Memory B cell (primary cell): ENCODE results near the gene TECRL.

Experiments
- ATAC-seq: fragments of 150-1000 bp; cut with Tn5 transposase; 2 replicates; pipeline ENCODE4 v1.10.0; 2021; ENCODE audit warnings: low read depth, mild to moderate bottlenecking, moderate library complexity
- DNase-seq, 2 donors: peaks; one replicate each; pipeline ENCODE4 v3.0.0; 2022; ENCODE audit warnings: low spot score in 2 of 2
- H3K27ac Mint-ChIP-seq: one replicate; pipeline ENCODE4 v1.8.0; 2022; ENCODE audit warnings: mild to moderate bottlenecking, moderate library complexity, mixed read lengths
- H3K27me3 Mint-ChIP-seq: one replicate; pipeline ENCODE4 v1.8.0; 2022; ENCODE audit warnings: mixed read lengths
- H3K36me3 Mint-ChIP-seq: one replicate; pipeline ENCODE4 v1.8.0; 2022; ENCODE audit warnings: mild to moderate bottlenecking, mixed read lengths
- H3K4me1 Mint-ChIP-seq: one replicate; pipeline ENCODE4 v1.8.0; 2022; ENCODE audit warnings: mixed read lengths
- H3K4me3 Mint-ChIP-seq: one replicate; pipeline ENCODE4 v1.8.0; 2022; ENCODE audit warnings: mild to moderate bottlenecking, moderate library complexity, mixed read lengths
- H3K9me3 Mint-ChIP-seq: one replicate; pipeline ENCODE4 v1.8.0; 2022; ENCODE audit warnings: mixed read lengths

TECRL gene

GRCh38 chr4:64409300-64409699 is at the start of gene TECRL:
Gene TECRL (minus strand): TSS chr4:64409450. CDS start chr4:64409351, 99 bp downstream.
- no peaks in the 10 kb centered on the region for H3K27me3 Mint-ChIP-seq
- DNase-seq, result no peak
- ATAC-seq, result no peak
- H3K4me1 Mint-ChIP-seq, result no peaks in the 10 kb centered on the region
- no peaks in the 10 kb centered on the region for H3K36me3 Mint-ChIP-seq
- peaks cover 2% of the 10 kb centered on the region for H3K9me3 Mint-ChIP-seq
- H3K27ac Mint-ChIP-seq, result no peak within 1 kb of the TSS
- H3K4me3 Mint-ChIP-seq, result no peak within 1 kb of the TSS

GRCh38 chr4:64432674-64433073 is 23.4 kb upstream of the TECRL start:
- DNase-seq, result no peak
- no peaks in the 10 kb centered on the region for H3K27me3 Mint-ChIP-seq

GRCh38 chr4:64430933-64431332 is 21.7 kb upstream of the TECRL start:
- DNase-seq (no peak), ATAC-seq (no peak)

More at GRCh38 chr4:64432674-64433073, 23.4 kb upstream of the TECRL start:
- H3K4me3 Mint-ChIP-seq, result no peak overlapping the region
- H3K27ac Mint-ChIP-seq, result no peak overlapping the region
- peaks cover 10% of the 10 kb centered on the region for H3K9me3 Mint-ChIP-seq
- no peaks in the 10 kb centered on the region for H3K4me1 Mint-ChIP-seq
- no peaks in the 10 kb centered on the region for H3K36me3 Mint-ChIP-seq
- ATAC-seq, result no peak

GRCh38 chr4:64417974-64418373 is 8.7 kb upstream of the TECRL start:
- Mint-ChIP-seq H3K9me3 (no peaks in the 10 kb centered on the region), H3K4me3 (no peak overlapping the region), H3K27ac (no peak overlapping the region), H3K4me1 (no peaks in the 10 kb centered on the region), H3K36me3 (no peaks in the 10 kb centered on the region), H3K27me3 (no peaks in the 10 kb centered on the region)
- DNase-seq, result no peak
- no peak for ATAC-seq

More at GRCh38 chr4:64430933-64431332, 21.7 kb upstream of the TECRL start:
- Mint-ChIP-seq H3K36me3 (no peaks in the 10 kb centered on the region), H3K27me3 (no peaks in the 10 kb centered on the region), H3K27ac (no peak overlapping the region), H3K4me3 (no peak overlapping the region), H3K4me1 (no peaks in the 10 kb centered on the region), H3K9me3 (peaks cover 7% of the 10 kb centered on the region)

GRCh38 chr4:64407000-64407399 is 2.2 kb downstream of the TECRL start:
- H3K27ac Mint-ChIP-seq, result no peak overlapping the region
- ATAC-seq, result no peak

GRCh38 chr4:64405761-64406160 is 3.5 kb downstream of the TECRL start:
- Mint-ChIP-seq H3K9me3 (peaks cover 2% of the 10 kb centered on the region), H3K4me3 (no peak overlapping the region), H3K4me1 (no peaks in the 10 kb centered on the region), H3K36me3 (no peaks in the 10 kb centered on the region), H3K27me3 (no peaks in the 10 kb centered on the region), H3K27ac (no peak overlapping the region)
- DNase-seq (no peak), ATAC-seq (no peak)

More at GRCh38 chr4:64407000-64407399, 2.2 kb downstream of the TECRL start:
- Mint-ChIP-seq H3K4me3 (no peak overlapping the region), H3K4me1 (no peaks in the 10 kb centered on the region), H3K9me3 (peaks cover 2% of the 10 kb centered on the region), H3K36me3 (no peaks in the 10 kb centered on the region), H3K27me3 (no peaks in the 10 kb centered on the region)
- no peak for DNase-seq

GRCh38 chr4:64402684-64403083 is 6.6 kb downstream of the TECRL start:
- H3K4me3 Mint-ChIP-seq, result no peak overlapping the region
- no peaks in the 10 kb centered on the region for H3K36me3 Mint-ChIP-seq
- DNase-seq (no peak), ATAC-seq (no peak)
- H3K27ac Mint-ChIP-seq, result no peak overlapping the region
- no peaks in the 10 kb centered on the region for H3K27me3 Mint-ChIP-seq
- peaks cover 4% of the 10 kb centered on the region for H3K9me3 Mint-ChIP-seq
- no peaks in the 10 kb centered on the region for H3K4me1 Mint-ChIP-seq

GRCh38 chr4:64399313-64400109 is 9.7 kb downstream of the TECRL start:
- Mint-ChIP-seq H3K9me3 (peaks cover 3% of the 10 kb centered on the region), H3K36me3 (no peaks in the 10 kb centered on the region), H3K4me3 (no peak overlapping the region), H3K4me1 (no peaks in the 10 kb centered on the region), H3K27ac (no peak overlapping the region), H3K27me3 (no peaks in the 10 kb centered on the region)
- ATAC-seq (no peak), DNase-seq (no peak)

- ATAC-seq (no peak), DNase-seq (no peak)
- H3K27ac Mint-ChIP-seq, result no peak overlapping the region
- no peaks in the 10 kb centered on the region for H3K4me1 Mint-ChIP-seq
- H3K9me3 Mint-ChIP-seq, result peaks cover 3% of the 10 kb centered on the region
- no peaks in the 10 kb centered on the region for H3K36me3 Mint-ChIP-seq
- H3K27me3 Mint-ChIP-seq, result no peaks in the 10 kb centered on the region
- H3K4me3 Mint-ChIP-seq, result no peak overlapping the region
Measured at GRCh38 chr4:64394469-64394868, 14.8 kb downstream of the TECRL start.

- Mint-ChIP-seq H3K4me3 (no peak overlapping the region), H3K4me1 (no peaks in the 10 kb centered on the region), H3K36me3 (no peaks in the 10 kb centered on the region), H3K9me3 (no peaks in the 10 kb centered on the region), H3K27ac (no peak overlapping the region), H3K27me3 (no peaks in the 10 kb centered on the region)
- no peak for ATAC-seq
- DNase-seq, result no peak
Measured at GRCh38 chr4:64388252-64388651, 21.0 kb downstream of the TECRL start.

- H3K4me3 Mint-ChIP-seq, result no peak overlapping the region
- no peak for ATAC-seq
- no peaks in the 10 kb centered on the region for H3K4me1 Mint-ChIP-seq
- no peaks in the 10 kb centered on the region for H3K27me3 Mint-ChIP-seq
- no peak for DNase-seq
- no peaks in the 10 kb centered on the region for H3K36me3 Mint-ChIP-seq
- H3K27ac Mint-ChIP-seq, result no peak overlapping the region
- peaks cover 2% of the 10 kb centered on the region for H3K9me3 Mint-ChIP-seq
Measured at GRCh38 chr4:64385220-64385619, 24.0 kb downstream of the TECRL start.

GRCh38 chr4:64384237-64385203 is 24.7 kb downstream of the TECRL start:
- ATAC-seq, result no peak
- Mint-ChIP-seq H3K4me3 (no peak overlapping the region), H3K4me1 (no peaks in the 10 kb centered on the region)

GRCh38 chr4:64368741-64369140 is 40.5 kb downstream of the TECRL start:
- H3K4me3 Mint-ChIP-seq, result no peak overlapping the region
- H3K4me1 Mint-ChIP-seq, result no peaks in the 10 kb centered on the region
- H3K27me3 Mint-ChIP-seq, result no peaks in the 10 kb centered on the region
- no peak overlapping the region for H3K27ac Mint-ChIP-seq
- DNase-seq (no peak), ATAC-seq (no peak)
- H3K9me3 Mint-ChIP-seq, result no peaks in the 10 kb centered on the region
- H3K36me3 Mint-ChIP-seq, result no peaks in the 10 kb centered on the region

More at GRCh38 chr4:64384237-64385203, 24.7 kb downstream of the TECRL start:
- H3K27me3 Mint-ChIP-seq, result no peaks in the 10 kb centered on the region
- H3K9me3 Mint-ChIP-seq, result peaks cover 2% of the 10 kb centered on the region
- DNase-seq, result no peak
- H3K36me3 Mint-ChIP-seq, result no peaks in the 10 kb centered on the region
- H3K27ac Mint-ChIP-seq, result no peak overlapping the region

- H3K4me1 Mint-ChIP-seq, result no peaks in the 10 kb centered on the region
- ATAC-seq, result no peak
Measured at GRCh38 chr4:64361399-64361740, 47.9 kb downstream of the TECRL start.

More at GRCh38 chr4:64361399-64361740, 47.9 kb downstream of the TECRL start:
- H3K4me3 Mint-ChIP-seq, result no peak overlapping the region
- no peak overlapping the region for H3K27ac Mint-ChIP-seq
- no peaks in the 10 kb centered on the region for H3K36me3 Mint-ChIP-seq
- no peak for DNase-seq
- H3K27me3 Mint-ChIP-seq, result no peaks in the 10 kb centered on the region
- H3K9me3 Mint-ChIP-seq, result peaks cover 2% of the 10 kb centered on the region
